ENCODE results near the gene CTNNBL1. TPM values are rescaled to one million over a fixed set of nuclear protein-coding genes. Genes with fewer than 3 reads are reported as not detected.

CTNNBL1 gene
- total RNA-seq, 1 experiment from 2014 or later = 71.2 TPM

- no TSS peak for BruUV-seq (replicated peaks)
- H3K4me3 ChIP-seq (ENCODE audit: low read depth in 2 of 2, low read length in 2 of 2) = no peak overlapping the region
- H3K27ac ChIP-seq (ENCODE audit: low read length) = no peak overlapping the region
- ATAC-seq = no peak
- in situ Hi-C loops (cut with HindIII; ENCODE audit: low pct_unique_long_range_greater_than_20kb, low sequenced_read_pairs) (no loop called here), intact Hi-C loops (cut with micrococcal nuclease; ENCODE audit: unreplicated experiment) (no loop called here)
- H3K27me3 ChIP-seq (ENCODE audit: control insufficient read depth, insufficient read depth, low read length) = no peaks in the 10 kb centered on the region
- no peak for DNase-seq (ENCODE audit: low read depth, low spot score)
- H3K9me3 ChIP-seq (ENCODE audit: control insufficient read depth, insufficient read depth, low read depth, low read length) = no peaks in the 10 kb centered on the region
- H3K36me3 ChIP-seq (ENCODE audit: control insufficient read depth, insufficient read depth, low read length) = peaks cover 3% of the 10 kb centered on the region; the same call in 1 of the 2 replicates
- no peaks in the 10 kb centered on the region for H3K4me1 ChIP-seq (ENCODE audit: control insufficient read depth, insufficient read depth, low read length)
- TF ChIP-seq CTCF (IDR thresholded peaks at IDR 0.05) (no peak), SIN3A (IDR thresholded peaks at IDR 0.05; ENCODE audit: borderline replicate concordance, insufficient read depth, low read depth, low read length) (no peak), TCF7L2 (IDR thresholded peaks at IDR 0.05; ENCODE audit: low read depth, low read length) (no peak), REST (IDR thresholded peaks at IDR 0.05; ENCODE audit: insufficient read depth in 1 of 2, low read depth in 2 of 2, low read length in 1 of 2) (no peak), POLR2AphosphoS5 (IDR thresholded peaks at IDR 0.05; ENCODE audit: low read depth, low read length) (no peak)
- ChIA-PET POLR2A (no interaction called here), CTCF (no interaction called here)
Measured at GRCh38 chr20:37764333-37764935, 70.6 kb downstream of the CTNNBL1 start.

GRCh38 chr20:37770908-37771307 lies 77.1 kb downstream of the CTNNBL1 start:
- no TSS peak for BruUV-seq (replicated peaks)
- H3K4me3 ChIP-seq (ENCODE audit: low read depth in 2 of 2, low read length in 2 of 2) = no peak overlapping the region
- H3K9me3 ChIP-seq (ENCODE audit: control insufficient read depth, insufficient read depth, low read depth, low read length) = no peaks in the 10 kb centered on the region
- no peaks in the 10 kb centered on the region for H3K27me3 ChIP-seq (ENCODE audit: control insufficient read depth, insufficient read depth, low read length)
- ATAC-seq = no peak
- peaks cover 6% of the 10 kb centered on the region for H3K36me3 ChIP-seq (ENCODE audit: control insufficient read depth, insufficient read depth, low read length)
- H3K4me1 ChIP-seq (ENCODE audit: control insufficient read depth, insufficient read depth, low read length) = no peaks in the 10 kb centered on the region
- ChIA-PET POLR2A (no interaction called here), CTCF (no interaction called here)
- TF ChIP-seq CTCF (IDR thresholded peaks at IDR 0.05) = no peak
- no peak for TF ChIP-seq POLR2AphosphoS5 (IDR thresholded peaks at IDR 0.05; ENCODE audit: low read depth, low read length)
- TF ChIP-seq SIN3A (IDR thresholded peaks at IDR 0.05; ENCODE audit: borderline replicate concordance, insufficient read depth, low read depth, low read length) = no peak
- TF ChIP-seq TCF7L2 (IDR thresholded peaks at IDR 0.05; ENCODE audit: low read depth, low read length) = no peak
- no peak for TF ChIP-seq REST (IDR thresholded peaks at IDR 0.05; ENCODE audit: insufficient read depth in 1 of 2, low read depth in 2 of 2, low read length in 1 of 2)
- in situ Hi-C loops (cut with HindIII; ENCODE audit: low pct_unique_long_range_greater_than_20kb, low sequenced_read_pairs) (no loop called here), intact Hi-C loops (cut with micrococcal nuclease; ENCODE audit: unreplicated experiment) (no loop called here)
- no peak for DNase-seq (ENCODE audit: low read depth, low spot score)
- H3K27ac ChIP-seq (ENCODE audit: low read length) = no peak overlapping the region

Data from Panc1 (cell line).